HL-60 (cell line): ENCODE results near the gene COL11A1.

Experiments
- CTCF ChIP-seq: IDR thresholded peaks from one replicate; pipeline ENCODE4 v1.5.1; 2011; ENCODE audit warnings: low read length, control low read depth, inconsistent platforms; ENCODE audit not compliant: insufficient read depth
- GABPA ChIP-seq: IDR thresholded peaks from 2 replicates; pipeline ENCODE4 v1.6.1; 2012; ENCODE audit warnings: low read depth
- POLR2AphosphoS5 ChIP-seq: IDR thresholded peaks from 2 replicates; pipeline ENCODE4 v1.6.1; 2012; ENCODE audit warnings: low read depth

GRCh38 chr1:102837551-102837950, 270.8 kb downstream of the COL11A1 start:
- TF ChIP-seq CTCF (no peak), GABPA (no peak), POLR2AphosphoS5 (no peak)
